Activated T-cell treated with anti-CD3 and anti-CD28 coated beads, Interleukin-2, amount 50 U/mL, for 72 hours (primary cell): ENCODE results near the gene NRG3. TPM values are rescaled to one million over a fixed set of nuclear protein-coding genes. Genes with fewer than 3 reads are reported as not detected.

Experiments used
- ATAC-seq, 2 donors: fragments of 150-1000 bp; cut with Tn5 transposase; replicated peaks in 1 of 2; 2 replicates each; pipeline ENCODE4 v1.10.0; 2021; ENCODE audit warnings: moderate library complexity in 2 of 2, mild to moderate bottlenecking in 1 of 2
- DNase-seq, 2 donors: peaks; one replicate each; pipeline ENCODE4 v3.0.0; 2021 to 2022; ENCODE audit warnings: mixed read lengths in 1 of 2
- H3K27ac Mint-ChIP-seq: one replicate; pipeline ENCODE4 v1.8.0; 2022; ENCODE audit warnings: mild to moderate bottlenecking, moderate library complexity, mixed read lengths
- H3K27me3 Mint-ChIP-seq: one replicate; pipeline ENCODE4 v1.8.0; 2022; ENCODE audit warnings: low read depth, mixed read lengths
- H3K36me3 Mint-ChIP-seq, 2 donors: one replicate each; pipeline ENCODE4 v1.8.0; 2022; ENCODE audit warnings: mixed read lengths in 2 of 2, mild to moderate bottlenecking in 1 of 2; ENCODE audit not compliant: insufficient read depth in 2 of 2
- H3K4me1 Mint-ChIP-seq: one replicate; pipeline ENCODE4 v1.8.0; 2022; ENCODE audit warnings: low read depth, mixed read lengths
- H3K4me3 Mint-ChIP-seq, 2 donors: one replicate each; pipeline ENCODE4 v1.8.0; 2022; ENCODE audit warnings: mild to moderate bottlenecking in 2 of 2, mixed read lengths in 2 of 2, moderate library complexity in 2 of 2
- H3K9me3 Mint-ChIP-seq, 2 donors: one replicate each; pipeline ENCODE4 v1.8.0; 2022; ENCODE audit warnings: mixed read lengths in 2 of 2
- total RNA-seq, 2 donors: library from RNA; stranded (reverse); gene quantifications; one replicate each; pipeline ENCODE4 v1.2.3, GENCODE V29; 2022

The NRG3 gene
- total RNA-seq, 2 donors from 2014 or later: not detected

DNA sequence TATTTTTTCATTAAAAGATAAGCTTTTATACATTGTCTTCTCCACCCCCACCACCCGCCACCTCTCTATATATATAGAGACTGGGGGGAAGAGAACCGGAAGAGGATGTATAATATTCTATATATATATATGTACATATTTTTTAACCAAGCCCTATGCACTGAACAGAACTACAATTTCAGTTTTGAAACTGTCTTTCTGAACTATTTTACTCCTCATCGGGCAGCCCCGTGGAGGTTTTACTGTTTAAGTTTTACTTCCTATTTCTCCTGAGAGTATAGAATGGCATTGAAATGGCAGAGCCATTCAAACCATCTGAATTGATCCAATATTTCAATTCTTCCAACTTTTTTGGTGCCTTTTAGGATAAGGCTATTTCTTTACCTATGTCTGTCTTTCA lies 1047.1 kb downstream of the NRG3 start:
- DNase-seq: no peak
- H3K27me3 Mint-ChIP-seq: no peaks in the 10 kb centered on the region
- no peak overlapping the region for H3K4me3 Mint-ChIP-seq
- no peak overlapping the region for H3K27ac Mint-ChIP-seq
- ATAC-seq: no peak
- no peaks in the 10 kb centered on the region for H3K4me1 Mint-ChIP-seq
- H3K9me3 Mint-ChIP-seq: peaks cover 8 to 9% of the 10 kb centered on the region in 2 donors
- no peaks in the 10 kb centered on the region for H3K36me3 Mint-ChIP-seq

DNA sequence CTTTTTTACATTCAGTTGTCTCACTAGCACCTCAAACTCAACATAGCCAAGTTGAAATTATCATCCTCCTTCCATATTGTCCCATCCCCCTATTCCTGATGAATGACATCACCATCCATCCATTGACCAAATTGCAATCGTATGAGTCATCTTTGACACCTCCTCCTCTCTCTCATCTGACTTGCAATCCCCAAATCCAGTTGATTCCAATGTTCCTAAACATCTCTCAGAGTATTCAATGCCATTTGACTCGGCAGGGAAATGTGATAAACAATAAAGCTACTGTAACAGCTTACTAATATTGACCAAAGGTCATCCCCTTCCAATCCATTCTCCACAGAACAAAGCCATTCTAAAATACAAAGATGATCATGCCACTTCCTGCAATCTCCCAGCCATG lies 1047.8 kb downstream of the NRG3 start:
- Mint-ChIP-seq H3K27me3 (no peaks in the 10 kb centered on the region), H3K4me3 (no peak overlapping the region), H3K9me3 (peaks cover 8 to 9% of the 10 kb centered on the region in 2 donors), H3K27ac (no peak overlapping the region), H3K36me3 (no peaks in the 10 kb centered on the region), H3K4me1 (no peaks in the 10 kb centered on the region)
- DNase-seq (no peak), ATAC-seq (no peak)

DNA sequence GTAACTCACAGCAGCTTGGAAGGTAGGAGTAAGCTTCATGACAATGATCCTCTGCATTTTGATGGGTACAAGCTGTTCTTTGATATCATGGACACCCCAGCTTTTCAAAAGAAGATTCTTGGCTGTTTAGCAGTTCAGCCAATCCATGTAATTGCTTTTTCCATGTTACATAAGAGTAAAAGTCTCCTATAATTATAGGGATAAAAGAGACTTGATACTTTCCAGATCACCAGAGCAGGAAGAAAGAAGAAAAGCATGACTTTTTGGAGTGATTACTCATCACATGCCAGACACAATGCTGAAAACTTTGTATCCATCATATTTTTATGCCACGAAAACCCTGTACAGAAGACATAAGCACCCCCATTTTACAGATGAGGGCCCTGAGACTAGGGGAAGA lies 1049.7 kb downstream of the NRG3 start:
- no peak for DNase-seq
- no peak for ATAC-seq
- Mint-ChIP-seq H3K27me3 (no peaks in the 10 kb centered on the region), H3K36me3 (no peaks in the 10 kb centered on the region), H3K4me1 (no peaks in the 10 kb centered on the region), H3K27ac (no peak overlapping the region), H3K4me3 (no peak overlapping the region), H3K9me3 (peaks cover 9 to 10% of the 10 kb centered on the region in 2 donors)

DNA sequence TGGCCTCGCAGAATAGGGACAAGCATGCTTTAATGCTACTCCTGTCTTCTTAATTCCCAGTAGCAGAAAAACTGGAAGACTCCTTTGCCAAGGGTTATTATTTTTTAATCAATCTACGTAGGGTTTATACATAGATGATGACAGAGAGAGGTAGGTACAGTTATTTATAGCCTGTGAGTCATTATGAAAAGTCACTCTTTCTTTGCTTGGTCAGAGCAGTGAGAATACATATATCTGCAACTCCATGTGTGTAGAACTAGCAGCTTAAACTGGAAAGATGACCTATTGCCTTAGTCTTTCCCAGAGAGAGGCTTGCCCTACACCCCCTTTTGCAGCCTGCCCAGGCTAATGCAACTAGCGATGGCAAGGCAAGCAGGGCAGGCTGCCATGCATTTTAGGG lies 1050.6 kb downstream of the NRG3 start:
- DNase-seq (no peak), ATAC-seq (no peak)
- Mint-ChIP-seq H3K27me3 (no peaks in the 10 kb centered on the region), H3K4me1 (no peaks in the 10 kb centered on the region), H3K36me3 (no peaks in the 10 kb centered on the region), H3K9me3 (peaks cover 9 to 12% of the 10 kb centered on the region in 2 donors), H3K27ac (no peak overlapping the region), H3K4me3 (no peak overlapping the region)

DNA sequence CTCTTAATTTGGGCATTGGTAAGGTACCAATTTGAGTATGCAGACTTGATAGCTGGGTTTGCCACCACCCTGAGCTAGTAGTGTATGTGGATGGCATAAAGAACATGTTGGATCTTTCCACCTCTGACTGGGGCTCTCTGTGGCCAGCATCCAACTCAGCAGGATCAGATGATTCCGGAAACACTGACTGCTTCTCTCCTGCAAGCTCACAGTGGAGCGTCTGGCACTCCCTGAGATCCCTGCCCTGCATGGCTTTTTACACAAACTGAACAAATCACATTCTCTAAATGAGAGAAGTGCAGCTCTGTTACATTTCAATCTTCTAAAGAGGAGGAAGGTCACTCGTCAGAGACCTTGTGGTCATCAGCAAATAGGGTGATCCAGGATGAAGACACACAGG lies 1057.5 kb downstream of the NRG3 start:
- Mint-ChIP-seq H3K9me3 (peaks cover 3 to 5% of the 10 kb centered on the region in 2 donors), H3K27ac (no peak overlapping the region), H3K4me3 (no peak overlapping the region), H3K4me1 (no peaks in the 10 kb centered on the region), H3K27me3 (no peaks in the 10 kb centered on the region), H3K36me3 (no peaks in the 10 kb centered on the region)
- ATAC-seq (no peak), DNase-seq (no peak)

DNA sequence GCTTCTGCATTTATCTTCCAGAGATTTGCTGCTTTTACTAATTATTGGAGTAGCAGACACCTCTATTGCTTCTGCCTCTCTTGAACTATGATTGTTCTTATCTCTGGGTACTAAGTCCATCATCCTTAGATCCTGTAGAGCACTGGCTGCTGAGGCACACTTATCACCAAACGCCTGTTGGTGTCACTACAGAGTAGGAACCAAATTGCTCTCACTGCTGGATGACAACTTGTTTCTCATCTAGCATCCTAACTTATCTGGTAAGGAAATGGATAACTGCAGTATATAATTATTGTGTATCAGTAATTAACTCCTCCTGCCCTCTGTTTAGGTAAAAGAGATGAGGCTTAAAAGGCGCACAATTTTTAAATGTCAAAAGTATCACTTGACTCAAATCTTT lies 1059.4 kb downstream of the NRG3 start:
- Mint-ChIP-seq H3K36me3 (no peaks in the 10 kb centered on the region), H3K4me3 (no peak overlapping the region), H3K4me1 (no peaks in the 10 kb centered on the region), H3K27ac (no peak overlapping the region), H3K27me3 (no peaks in the 10 kb centered on the region), H3K9me3 (peaks cover 3 to 4% of the 10 kb centered on the region in 2 donors)
- DNase-seq: no peak
- no peak for ATAC-seq

DNA sequence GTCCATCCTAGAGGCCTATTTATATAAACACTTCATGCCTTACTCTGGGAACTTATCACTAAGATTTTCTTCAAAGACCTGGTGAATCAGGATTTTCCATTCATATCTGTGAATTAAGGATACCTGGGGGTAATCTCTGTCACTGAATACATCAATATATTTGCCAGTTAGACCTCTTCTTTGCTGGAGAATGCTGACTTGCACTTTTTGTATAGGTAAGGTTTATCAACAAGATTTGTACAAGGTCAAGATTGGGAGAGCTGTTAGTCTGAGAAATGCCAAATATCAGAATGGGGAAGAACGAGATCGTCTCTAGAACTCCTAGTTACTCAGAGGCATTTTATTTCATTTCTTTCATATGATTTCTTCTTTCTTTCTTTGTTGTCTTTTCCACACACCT lies 1060.0 kb downstream of the NRG3 start:
- no peak for ATAC-seq
- no peaks in the 10 kb centered on the region for H3K27me3 Mint-ChIP-seq
- DNase-seq: no peak
- no peaks in the 10 kb centered on the region for H3K4me1 Mint-ChIP-seq
- H3K9me3 Mint-ChIP-seq: peaks cover 2% of the 10 kb centered on the region in 2 donors
- H3K4me3 Mint-ChIP-seq: no peak overlapping the region
- H3K36me3 Mint-ChIP-seq: no peaks in the 10 kb centered on the region
- H3K27ac Mint-ChIP-seq: no peak overlapping the region

DNA sequence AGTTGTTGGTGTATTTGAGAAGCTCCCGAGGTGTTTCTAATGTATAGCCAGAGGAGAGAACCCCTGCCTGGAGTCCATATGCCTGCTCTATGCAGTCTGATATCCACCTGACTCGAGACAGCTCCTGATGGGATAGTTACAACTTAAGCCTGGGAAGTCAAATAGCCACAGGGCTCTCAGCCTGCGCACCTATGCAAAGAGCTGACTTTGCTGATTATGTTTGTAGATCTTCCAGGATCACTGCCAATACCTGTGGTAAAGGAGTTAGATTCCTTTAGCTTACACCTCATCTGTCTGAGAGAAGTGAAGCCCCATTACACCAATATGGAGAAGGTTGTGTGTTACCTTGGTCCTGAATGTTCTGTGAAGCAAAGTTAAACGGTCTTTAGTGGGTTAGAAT lies 1063.3 kb downstream of the NRG3 start:
- ATAC-seq (no peak), DNase-seq (no peak)
- H3K4me3 Mint-ChIP-seq: no peak overlapping the region
- peaks cover 0 to under 1% of the 10 kb centered on the region in 2 donors for H3K9me3 Mint-ChIP-seq
- no peaks in the 10 kb centered on the region for H3K36me3 Mint-ChIP-seq
- H3K4me1 Mint-ChIP-seq: no peaks in the 10 kb centered on the region
- no peaks in the 10 kb centered on the region for H3K27me3 Mint-ChIP-seq
- no peak overlapping the region for H3K27ac Mint-ChIP-seq

DNA sequence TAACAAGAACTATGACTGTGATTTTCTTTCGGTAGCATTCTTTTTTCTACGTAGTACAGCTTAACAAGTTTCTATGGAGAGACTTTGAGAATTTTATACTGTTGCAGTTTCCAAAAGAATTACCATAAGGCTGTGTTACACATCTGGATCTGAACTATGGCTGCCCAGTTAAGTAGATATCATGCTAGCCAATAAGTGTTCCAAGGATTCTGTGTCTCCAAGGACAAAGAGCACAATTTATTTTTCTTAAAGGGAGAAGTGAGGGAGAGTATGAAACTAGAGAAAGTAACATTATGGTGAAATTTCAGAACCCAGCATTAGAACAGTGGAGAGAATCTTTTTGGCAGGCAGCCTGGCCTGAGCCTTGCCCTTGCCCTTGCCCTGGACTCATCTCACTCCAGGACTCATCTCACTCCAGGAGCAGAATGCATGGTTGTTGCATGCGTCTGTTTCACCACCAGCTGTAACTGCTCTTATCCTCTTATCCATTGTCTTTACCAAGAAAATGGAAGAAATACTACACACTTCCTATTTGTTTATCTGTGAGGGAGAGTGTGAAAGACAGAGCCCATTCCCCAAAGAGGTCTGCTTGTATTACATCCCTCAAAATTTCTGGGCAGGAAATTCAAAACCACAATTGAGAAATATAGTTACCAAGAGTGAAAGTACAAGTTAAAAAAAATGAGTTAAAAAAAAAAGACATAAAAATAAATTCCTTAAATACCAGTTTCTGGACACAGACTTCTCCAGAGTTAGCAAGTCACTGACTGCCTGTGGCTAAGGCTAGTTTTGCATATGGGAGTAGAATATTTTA lies 1067.5 kb downstream of the NRG3 start:
- Mint-ChIP-seq H3K9me3 (peaks cover 2 to 3% of the 10 kb centered on the region in 2 donors), H3K27ac (no peak overlapping the region), H3K4me3 (no peak overlapping the region), H3K36me3 (no peaks in the 10 kb centered on the region), H3K27me3 (no peaks in the 10 kb centered on the region), H3K4me1 (no peaks in the 10 kb centered on the region)
- no peak for ATAC-seq
- no peak for DNase-seq

DNA sequence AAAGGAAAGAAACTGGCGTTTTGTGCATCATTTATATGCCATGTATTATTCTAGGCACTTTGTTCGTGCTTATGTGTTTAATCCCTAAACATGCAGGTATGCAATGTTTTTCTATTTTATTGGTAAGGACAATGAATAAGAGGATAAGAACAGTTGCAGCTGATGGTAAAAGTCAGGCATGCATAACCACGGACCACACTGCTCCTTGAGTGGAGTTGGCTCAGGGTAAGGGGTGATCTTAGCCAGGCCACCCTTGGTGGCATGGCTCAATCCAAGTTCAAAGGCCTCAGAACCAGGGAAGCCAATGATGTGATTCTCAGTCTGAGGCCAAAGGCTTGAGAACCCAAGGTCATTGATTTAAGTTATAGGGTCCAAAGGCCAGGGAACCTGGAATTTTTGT lies 1068.1 kb downstream of the NRG3 start:
- Mint-ChIP-seq H3K4me1 (no peaks in the 10 kb centered on the region), H3K27me3 (no peaks in the 10 kb centered on the region), H3K9me3 (peaks cover 2 to 3% of the 10 kb centered on the region in 2 donors), H3K4me3 (no peak overlapping the region), H3K36me3 (no peaks in the 10 kb centered on the region), H3K27ac (no peak overlapping the region)
- DNase-seq (no peak), ATAC-seq (no peak)

DNA sequence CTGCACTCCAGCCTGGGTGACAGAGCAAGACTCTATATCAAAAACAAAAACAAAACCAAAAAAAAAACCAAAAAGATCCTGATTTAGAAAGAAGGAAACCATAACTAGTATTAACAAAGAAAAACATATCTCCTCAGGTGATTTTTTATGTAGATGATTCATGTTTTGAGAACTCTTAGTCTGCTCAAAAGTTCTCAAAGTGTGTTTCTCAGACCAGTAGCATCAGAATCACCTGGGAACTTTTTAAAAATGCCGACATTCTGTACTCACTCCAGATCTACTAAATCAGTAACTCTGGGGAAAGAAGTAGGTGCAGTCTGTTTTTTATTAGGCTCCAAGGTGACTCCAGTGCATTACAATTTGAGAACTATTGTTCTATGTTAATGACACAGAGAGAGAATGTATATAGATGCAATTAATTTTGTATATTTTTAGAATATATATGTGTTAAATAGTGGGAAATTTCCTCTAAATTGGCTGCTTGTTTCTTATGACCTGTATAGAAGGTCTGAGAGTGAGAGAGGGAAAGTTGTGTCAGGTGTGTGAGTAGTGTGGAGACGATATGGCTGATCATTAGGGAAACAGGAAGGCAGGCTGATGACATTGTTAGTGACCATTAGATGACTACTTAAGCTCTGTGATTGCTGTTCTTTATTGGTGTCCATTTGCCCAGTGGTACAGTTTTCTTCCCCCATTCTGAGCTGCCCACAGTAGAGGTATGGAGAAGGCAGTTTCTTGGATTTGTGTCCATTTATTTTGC lies 1075.0 kb downstream of the NRG3 start:
- Mint-ChIP-seq H3K27ac (no peak overlapping the region), H3K27me3 (no peaks in the 10 kb centered on the region), H3K4me3 (no peak overlapping the region), H3K36me3 (no peaks in the 10 kb centered on the region), H3K4me1 (no peaks in the 10 kb centered on the region), H3K9me3 (peaks cover 7 to 8% of the 10 kb centered on the region in 2 donors)
- DNase-seq (no peak), ATAC-seq (no peak)

DNA sequence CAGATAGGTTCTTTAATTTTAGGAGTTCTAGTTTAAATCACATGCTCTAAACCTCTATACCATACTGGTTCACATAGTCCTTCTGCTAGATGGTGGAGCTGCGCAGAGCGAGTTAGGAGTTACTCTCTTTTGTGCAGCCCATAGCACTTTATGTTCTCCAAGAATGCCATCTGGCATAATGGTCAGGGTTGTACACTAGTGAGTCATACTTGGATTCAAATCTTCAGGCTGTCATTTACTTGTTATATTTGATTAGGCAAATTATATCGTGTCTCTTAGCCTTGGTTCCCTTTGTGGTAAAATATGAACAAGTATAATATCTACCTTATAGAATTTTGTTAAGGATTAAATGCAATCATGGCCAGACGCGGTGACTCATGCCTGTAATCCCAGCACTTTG lies 1078.3 kb downstream of the NRG3 start:
- H3K4me1 Mint-ChIP-seq: no peaks in the 10 kb centered on the region
- peaks cover 6 to 10% of the 10 kb centered on the region in 2 donors for H3K9me3 Mint-ChIP-seq
- H3K4me3 Mint-ChIP-seq: no peak overlapping the region
- no peaks in the 10 kb centered on the region for H3K27me3 Mint-ChIP-seq
- ATAC-seq (no peak), DNase-seq (no peak)
- H3K27ac Mint-ChIP-seq: no peak overlapping the region
- no peaks in the 10 kb centered on the region for H3K36me3 Mint-ChIP-seq

DNA sequence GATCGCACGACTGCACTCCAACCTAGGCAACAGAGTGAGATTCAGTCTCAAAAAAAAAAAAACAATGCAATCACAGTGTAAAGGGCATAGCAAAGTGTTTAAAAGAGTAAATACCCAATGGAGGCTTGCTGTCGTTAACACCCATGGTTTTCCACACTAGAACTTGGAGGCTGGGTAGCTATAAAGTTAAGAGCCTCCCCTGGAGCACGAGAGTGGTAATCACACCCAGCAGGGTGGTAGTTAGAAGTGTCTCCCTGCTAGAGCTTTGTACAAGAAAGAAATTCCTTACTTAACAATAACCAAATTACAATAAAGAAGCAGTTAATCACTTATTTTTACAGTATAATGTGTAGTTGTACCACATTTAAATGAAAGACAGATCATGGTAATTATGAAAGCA lies 1078.9 kb downstream of the NRG3 start:
- DNase-seq (no peak), ATAC-seq (no peak)
- no peaks in the 10 kb centered on the region for H3K36me3 Mint-ChIP-seq
- no peaks in the 10 kb centered on the region for H3K27me3 Mint-ChIP-seq
- no peak overlapping the region for H3K27ac Mint-ChIP-seq
- H3K4me1 Mint-ChIP-seq: no peaks in the 10 kb centered on the region
- peaks cover 6 to 10% of the 10 kb centered on the region in 2 donors for H3K9me3 Mint-ChIP-seq
- H3K4me3 Mint-ChIP-seq: no peak overlapping the region
